Measurements from ENCODE around the gene MAP3K2.

Gene MAP3K2

DNA sequence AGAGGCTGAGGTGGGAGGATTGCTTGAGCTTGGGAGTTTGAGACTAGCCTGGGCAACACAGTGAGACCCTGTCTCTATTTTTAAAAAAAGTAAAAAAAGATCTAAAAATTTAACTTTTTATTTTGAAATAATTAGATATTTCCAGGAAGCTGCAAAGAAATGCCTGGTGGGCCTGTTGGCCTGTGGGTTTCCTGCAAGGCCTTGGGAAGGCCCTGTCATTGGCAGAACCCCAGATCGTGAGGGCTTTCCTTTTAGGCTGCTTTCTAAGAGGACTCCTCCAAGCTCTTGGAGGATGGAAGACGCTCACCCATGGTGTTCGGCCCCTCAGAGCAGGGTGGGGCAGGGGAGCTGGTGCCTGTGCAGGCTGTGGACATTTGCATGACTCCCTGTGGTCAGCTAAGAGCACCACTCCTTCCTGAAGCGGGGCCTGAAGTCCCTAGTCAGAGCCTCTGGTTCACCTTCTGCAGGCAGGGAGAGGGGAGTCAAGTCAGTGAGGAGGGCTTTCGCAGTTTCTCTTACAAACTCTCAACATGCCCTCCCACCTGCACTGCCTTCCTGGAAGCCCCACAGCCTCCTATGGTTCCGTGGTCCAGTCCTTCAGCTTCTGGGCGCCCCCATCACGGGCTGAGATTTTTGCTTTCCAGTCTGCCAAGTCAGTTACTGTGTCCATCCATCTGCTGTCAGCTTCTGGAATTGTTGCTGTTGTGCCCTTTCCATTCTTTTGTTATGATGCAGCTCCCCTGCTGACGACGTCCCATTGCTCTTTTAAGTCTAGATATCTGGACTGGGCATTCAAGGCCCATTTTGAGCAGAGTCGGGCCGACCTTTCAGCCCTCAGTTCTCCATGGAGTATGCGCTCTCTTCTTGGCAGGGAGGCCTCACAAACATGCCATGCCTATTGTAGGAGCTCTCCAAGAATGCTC is 37.1 kb upstream of the MAP3K2 start:
- H3K9ac ChIP-seq, result no peak overlapping the region
- H3K36me3 ChIP-seq (ENCODE audit: control insufficient read depth, insufficient read depth, low read length), result no peaks in the 10 kb centered on the region
- TF ChIP-seq, protein P1, sequence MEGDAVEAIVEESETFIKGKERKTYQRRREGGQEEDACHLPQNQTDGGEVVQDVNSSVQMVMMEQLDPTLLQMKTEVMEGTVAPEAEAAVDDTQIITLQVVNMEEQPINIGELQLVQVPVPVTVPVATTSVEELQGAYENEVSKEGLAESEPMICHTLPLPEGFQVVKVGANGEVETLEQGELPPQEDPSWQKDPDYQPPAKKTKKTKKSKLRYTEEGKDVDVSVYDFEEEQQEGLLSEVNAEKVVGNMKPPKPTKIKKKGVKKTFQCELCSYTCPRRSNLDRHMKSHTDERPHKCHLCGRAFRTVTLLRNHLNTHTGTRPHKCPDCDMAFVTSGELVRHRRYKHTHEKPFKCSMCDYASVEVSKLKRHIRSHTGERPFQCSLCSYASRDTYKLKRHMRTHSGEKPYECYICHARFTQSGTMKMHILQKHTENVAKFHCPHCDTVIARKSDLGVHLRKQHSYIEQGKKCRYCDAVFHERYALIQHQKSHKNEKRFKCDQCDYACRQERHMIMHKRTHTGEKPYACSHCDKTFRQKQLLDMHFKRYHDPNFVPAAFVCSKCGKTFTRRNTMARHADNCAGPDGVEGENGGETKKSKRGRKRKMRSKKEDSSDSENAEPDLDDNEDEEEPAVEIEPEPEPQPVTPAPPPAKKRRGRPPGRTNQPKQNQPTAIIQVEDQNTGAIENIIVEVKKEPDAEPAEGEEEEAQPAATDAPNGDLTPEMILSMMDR (IDR thresholded peaks at IDR 0.05), result no peak
- H3K27ac ChIP-seq, result no peak overlapping the region
- H2AFZ ChIP-seq, result no peak overlapping the region
- H3K4me3 ChIP-seq (ENCODE audit: low read depth, low read length), result no peak overlapping the region
- H3K4me2 ChIP-seq (ENCODE audit: low read length), result no peak overlapping the region
- no peaks in the 10 kb centered on the region for H3K79me2 ChIP-seq
- H3K27me3 ChIP-seq (ENCODE audit: control insufficient read depth, insufficient read depth, low read length), result peaks cover 7% of the 10 kb centered on the region
- H3K4me1 ChIP-seq, result peaks cover 3% of the 10 kb centered on the region
- H3K9me3 ChIP-seq (ENCODE audit: control insufficient read depth, low read length), result no peaks in the 10 kb centered on the region

DNA sequence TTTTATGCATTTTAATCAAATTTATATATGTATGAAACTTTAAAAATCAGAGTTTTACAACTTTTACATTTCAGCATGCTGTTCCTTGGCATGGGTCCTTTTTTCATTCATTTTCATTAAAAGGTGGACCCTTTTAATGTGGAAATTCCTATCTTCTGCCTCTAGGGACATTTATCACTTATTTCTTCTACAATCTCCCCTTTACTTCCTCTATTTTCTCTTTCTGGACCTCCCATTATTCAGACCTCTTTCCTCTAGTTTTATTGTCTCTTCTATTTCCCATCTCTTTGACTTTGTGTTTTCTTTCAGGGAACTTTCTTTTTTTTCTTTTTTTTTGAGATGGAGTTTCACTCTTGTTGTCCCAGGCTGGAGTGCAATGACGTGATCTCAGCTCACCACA is 36.1 kb upstream of the MAP3K2 start:
- H2AFZ ChIP-seq, result peak overlapping the region; percentile 77
- peaks cover 3% of the 10 kb centered on the region for H3K4me1 ChIP-seq
- H3K79me2 ChIP-seq, result no peaks in the 10 kb centered on the region
- H3K9ac ChIP-seq, result no peak overlapping the region
- no peaks in the 10 kb centered on the region for H3K36me3 ChIP-seq (ENCODE audit: control insufficient read depth, insufficient read depth, low read length)
- TF ChIP-seq, protein P1 (IDR thresholded peaks at IDR 0.05), result no peak
- no peaks in the 10 kb centered on the region for H3K9me3 ChIP-seq (ENCODE audit: control insufficient read depth, low read length)
- no peak overlapping the region for H3K4me3 ChIP-seq (ENCODE audit: low read depth, low read length)
- H3K4me2 ChIP-seq (ENCODE audit: low read length), result no peak overlapping the region
- no peak overlapping the region for H3K27ac ChIP-seq
- peaks cover 7% of the 10 kb centered on the region for H3K27me3 ChIP-seq (ENCODE audit: control insufficient read depth, insufficient read depth, low read length)

DNA sequence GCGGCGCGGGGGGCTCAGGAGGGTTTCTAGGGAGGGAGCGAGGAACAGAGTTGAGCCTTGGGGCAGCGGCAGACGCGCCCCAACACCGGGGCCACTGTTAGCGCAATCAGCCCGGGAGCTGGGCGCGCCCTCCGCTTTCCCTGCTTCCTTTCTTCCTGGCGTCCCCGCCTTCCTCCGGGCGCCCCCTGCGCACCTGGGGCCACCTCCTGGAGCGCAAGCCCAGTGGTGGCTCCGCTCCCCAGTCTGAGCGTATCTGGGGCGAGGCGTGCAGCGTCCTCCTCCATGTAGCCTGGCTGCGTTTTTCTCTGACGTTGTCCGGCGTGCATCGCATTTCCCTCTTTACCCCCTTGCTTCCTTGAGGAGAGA is 35.7 kb upstream of the MAP3K2 start:
- H3K27me3 ChIP-seq (ENCODE audit: control insufficient read depth, insufficient read depth, low read length), result peaks cover 7% of the 10 kb centered on the region
- peak overlapping the region; percentile 77 for H2AFZ ChIP-seq
- no peak overlapping the region for H3K9ac ChIP-seq
- H3K79me2 ChIP-seq, result no peaks in the 10 kb centered on the region
- H3K4me1 ChIP-seq, result peaks cover 3% of the 10 kb centered on the region
- H3K4me2 ChIP-seq (ENCODE audit: low read length), result no peak overlapping the region
- no peak overlapping the region for H3K4me3 ChIP-seq (ENCODE audit: low read depth, low read length)
- H3K36me3 ChIP-seq (ENCODE audit: control insufficient read depth, insufficient read depth, low read length), result no peaks in the 10 kb centered on the region
- H3K27ac ChIP-seq, result no peak overlapping the region
- H3K9me3 ChIP-seq (ENCODE audit: control insufficient read depth, low read length), result no peaks in the 10 kb centered on the region
- TF ChIP-seq, protein P1 (IDR thresholded peaks at IDR 0.05), result no peak

DNA sequence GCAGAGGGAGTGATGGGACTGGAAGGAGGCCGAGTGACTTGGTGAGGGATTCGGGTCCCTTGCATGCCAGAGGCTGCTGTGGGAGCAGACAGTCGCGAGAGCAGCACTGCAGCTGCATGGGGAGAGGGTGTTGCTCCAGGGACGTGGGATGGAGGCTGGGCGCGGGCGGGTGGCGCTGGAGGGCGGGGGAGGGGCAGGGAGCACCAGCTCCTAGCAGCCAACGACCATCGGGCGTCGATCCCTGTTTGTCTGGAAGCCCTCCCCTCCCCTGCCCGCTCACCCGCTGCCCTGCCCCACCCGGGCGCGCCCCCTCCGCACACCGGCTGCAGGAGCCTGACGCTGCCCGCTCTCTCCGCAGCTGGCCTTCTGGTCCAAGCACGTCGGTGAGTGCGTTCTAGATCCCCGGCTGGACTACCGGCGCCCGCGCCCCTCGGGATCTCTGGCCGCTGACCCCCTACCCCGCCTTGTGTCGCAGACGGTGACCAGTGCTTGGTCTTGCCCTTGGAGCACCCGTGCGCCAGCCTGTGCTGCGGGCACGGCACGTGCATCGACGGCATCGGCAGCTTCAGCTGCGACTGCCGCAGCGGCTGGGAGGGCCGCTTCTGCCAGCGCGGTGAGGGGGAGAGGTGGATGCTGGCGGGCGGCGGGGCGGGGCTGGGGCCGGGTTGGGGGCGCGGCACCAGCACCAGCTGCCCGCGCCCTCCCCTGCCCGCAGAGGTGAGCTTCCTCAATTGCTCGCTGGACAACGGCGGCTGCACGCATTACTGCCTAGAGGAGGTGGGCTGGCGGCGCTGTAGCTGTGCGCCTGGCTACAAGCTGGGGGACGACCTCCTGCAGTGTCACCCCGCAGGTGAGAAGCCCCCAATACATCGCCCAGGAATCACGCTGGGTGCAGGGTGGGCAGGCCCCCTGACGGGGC is 35.0 kb upstream of the MAP3K2 start:
- Histone ChIP-seq H3K27me3 (ENCODE audit: control insufficient read depth, insufficient read depth, low read length) (peaks cover 7% of the 10 kb centered on the region), H3K9me3 (ENCODE audit: control insufficient read depth, low read length) (no peaks in the 10 kb centered on the region), H2AFZ (peak overlapping the region; percentile 77), H3K9ac (no peak overlapping the region), H3K4me1 (peaks cover 3% of the 10 kb centered on the region), H3K36me3 (ENCODE audit: control insufficient read depth, insufficient read depth, low read length) (no peaks in the 10 kb centered on the region), H3K79me2 (no peaks in the 10 kb centered on the region), H3K27ac (no peak overlapping the region), H3K4me3 (ENCODE audit: low read depth, low read length) (no peak overlapping the region), H3K4me2 (ENCODE audit: low read length) (no peak overlapping the region)
- TF ChIP-seq, protein P1 (IDR thresholded peaks at IDR 0.05), result no peak

Data from parathyroid adenoma (tissue), 2 donors.